Stimulated activated naive CD4-positive, alpha-beta T cell (primary cell): ENCODE data around the gene ACTN1.

Source experiments
- DNase-seq, 6 experiments: peaks; one replicate each; lab custom pipeline; 2025; lab: John Stamatoyannopoulos, UW

Gene ACTN1

DNA sequence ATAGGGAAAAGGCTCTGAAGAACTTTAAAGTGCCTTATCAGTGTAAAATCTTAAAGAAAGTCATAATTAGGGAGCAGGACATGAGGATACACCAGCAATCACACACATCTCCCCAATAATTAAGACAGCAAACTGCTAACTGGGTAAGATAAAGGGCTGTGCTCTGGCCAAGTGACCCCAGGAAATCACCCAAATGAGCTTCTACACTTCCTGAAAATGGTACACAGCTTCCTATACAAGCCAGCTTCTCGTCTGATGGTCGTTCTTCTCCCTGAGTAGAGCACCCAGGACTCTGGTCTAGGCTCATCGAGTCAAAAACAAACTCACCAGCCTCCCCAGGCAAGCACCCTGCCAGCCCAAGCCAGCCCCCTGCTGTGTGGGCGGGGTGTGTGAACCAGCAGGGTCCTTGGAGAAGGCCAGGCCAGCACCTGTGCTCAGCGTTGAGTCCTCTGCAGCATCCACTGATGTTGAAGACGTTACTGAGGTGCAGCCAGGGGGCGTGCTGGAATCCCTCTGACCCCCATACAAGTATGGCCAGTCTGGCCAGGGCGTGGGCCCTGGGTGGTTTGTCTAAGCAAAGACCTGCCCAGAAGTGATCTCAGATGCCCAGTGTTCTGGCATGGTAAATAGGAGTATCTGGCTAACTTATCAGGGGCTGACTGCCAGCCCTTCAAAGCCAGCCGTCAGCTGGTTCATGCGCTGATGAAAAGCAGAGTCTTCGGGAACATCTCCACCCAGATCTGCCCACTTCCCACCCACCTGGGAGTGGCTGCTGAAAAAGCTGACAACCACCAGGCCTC, 41.4 kb downstream of the ACTN1 start:
- DNase-seq: peak in 3 of 6 experiments; percentile 20 to 48 (median 35)

DNA sequence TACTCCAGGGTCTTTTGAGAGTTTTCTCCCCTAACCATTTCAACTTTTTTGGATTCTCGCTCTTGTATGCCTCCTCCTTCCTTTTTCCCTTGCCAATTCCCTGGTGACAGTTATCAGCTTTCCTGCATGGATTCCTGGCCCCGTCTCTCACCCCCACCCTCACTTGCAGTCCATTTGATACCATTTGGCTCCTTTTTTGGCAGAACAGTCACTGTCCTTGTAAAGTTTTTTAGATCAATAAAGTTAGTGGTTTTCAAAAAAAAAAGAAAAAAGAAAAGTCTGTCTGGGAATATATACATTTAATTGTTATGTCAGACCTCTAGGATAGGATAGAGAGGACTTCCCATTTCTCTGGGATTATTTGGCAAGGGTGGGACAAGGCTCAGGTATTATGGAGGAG, 42.1 kb downstream of the ACTN1 start:
- no peak for DNase-seq

DNA sequence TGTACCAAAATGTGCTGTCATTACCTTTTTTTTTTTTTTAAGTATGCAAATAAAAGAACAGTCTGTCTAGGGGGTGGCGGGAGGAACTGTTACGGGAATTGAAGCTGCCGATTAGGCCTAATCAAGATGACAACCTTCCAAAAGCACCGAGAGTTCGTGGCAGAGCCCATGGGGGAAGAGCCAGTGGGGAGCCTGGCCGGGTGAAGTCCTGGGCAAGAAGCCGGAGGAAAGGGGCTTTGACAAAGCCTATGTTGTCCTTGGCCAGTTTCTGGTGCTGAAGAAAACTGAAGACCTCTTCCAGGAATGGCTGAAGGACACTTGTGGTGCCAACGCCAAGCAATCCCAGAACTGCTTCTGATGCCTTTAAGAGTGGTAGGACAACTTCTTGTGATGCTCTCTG, 42.6 kb downstream of the ACTN1 start:
- DNase-seq: no peak

DNA sequence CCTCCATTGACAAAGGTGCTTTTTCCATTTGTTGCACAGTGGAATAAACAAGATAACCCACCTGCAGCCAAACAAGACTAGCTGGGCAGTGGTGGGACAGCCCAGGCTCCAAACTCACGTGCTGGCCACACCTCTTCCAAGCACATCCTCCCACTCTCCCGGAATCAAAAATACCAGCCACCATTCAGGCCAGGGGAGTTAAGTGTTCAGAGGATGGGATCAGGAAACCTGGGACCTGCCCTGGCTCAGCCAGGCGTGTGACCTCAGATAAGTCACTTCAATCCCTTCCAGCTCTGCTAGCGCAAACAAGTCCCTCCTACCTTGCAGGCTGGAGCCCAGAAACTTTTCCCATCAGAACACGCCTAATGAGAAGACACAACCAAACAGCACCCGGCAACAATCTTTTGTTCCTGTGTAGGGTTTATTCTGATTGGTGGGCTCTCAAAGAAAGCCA, 43.3 kb downstream of the ACTN1 start:
- DNase-seq: no peak

DNA sequence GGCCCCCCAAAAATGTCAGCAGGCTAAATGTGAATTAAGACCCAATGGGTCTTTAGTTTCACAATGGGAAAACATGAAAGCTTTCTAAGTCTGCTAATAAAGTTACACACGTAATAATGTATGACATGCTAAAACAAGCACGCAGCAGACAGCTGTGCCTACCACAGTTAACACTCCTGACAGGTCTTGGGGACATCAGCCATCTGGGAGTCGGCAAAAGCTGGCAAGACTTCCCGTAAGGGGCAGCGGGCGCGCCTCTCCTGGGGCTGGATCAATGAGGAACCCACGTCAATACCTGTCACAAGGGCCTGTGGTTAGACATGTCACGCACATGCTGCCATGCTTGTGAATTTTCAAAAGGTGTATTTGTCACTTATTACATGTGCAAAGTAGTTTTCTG, 45.0 kb downstream of the ACTN1 start:
- no peak for DNase-seq

DNA sequence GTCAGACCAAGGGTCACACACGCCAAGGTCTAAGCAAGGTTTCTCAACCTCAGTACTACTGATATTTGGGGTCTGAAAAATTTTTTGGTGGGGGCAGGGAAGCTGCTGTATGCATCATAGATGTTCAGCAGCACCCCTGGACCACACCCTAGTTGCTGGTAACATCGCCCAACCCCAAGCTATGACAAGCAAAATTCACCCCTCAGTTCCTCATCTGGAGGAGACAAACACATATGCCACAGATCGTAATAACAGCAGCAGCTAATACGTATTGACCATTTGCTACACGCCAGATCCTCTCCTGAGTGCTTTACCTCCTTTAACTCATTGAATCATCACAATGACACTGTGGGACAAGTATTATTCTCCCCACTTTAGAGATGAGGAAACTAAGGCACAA, 46.4 kb downstream of the ACTN1 start:
- peak in 1 of 6 experiments; percentile 6 for DNase-seq

DNA sequence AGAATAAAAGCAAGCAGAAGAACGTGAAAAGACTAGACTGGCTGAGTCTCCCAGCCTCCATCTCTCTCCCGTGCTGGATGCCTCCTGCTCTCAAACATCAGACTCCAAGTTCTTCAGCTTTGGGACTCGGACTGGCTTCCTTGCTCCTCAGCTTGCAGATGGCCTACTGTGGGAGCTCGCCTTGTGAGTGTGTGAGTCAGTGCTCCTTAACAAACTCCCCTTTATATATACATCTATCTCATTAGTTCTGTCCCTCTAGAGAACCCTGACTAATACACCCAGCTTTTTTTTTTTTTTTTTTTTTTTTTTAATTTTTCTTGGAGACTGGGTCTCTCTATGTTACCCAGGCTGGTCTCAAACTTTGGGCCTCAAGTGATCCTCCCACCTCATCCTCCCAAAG, 46.9 kb downstream of the ACTN1 start:
- no peak for DNase-seq

DNA sequence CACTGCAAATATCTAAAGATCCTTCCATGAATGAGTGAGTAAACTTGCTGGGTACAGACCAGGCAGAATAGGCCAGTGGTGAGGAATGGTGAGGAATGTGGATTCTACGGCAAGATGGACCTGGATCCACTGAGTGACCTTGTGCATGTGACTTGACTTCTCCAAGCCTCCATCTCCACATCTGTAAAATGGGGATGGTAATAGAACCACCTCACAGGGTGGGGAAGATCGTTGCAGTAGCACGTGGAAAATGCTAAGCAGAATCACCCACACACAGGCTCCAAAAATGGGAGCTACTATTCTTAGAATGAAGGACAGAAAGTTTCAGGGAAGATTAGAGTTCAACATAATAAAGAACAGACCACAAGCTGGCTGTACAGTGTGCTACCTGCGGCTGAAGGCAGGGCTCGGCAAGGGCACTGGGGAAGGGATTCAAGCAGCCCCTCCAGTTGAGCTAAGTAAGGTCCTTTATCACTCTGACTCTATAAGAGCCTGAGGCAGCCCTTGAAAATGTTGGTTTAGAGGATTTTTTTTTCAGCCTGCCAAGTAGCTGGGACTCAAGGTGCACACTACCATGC, 47.5 kb downstream of the ACTN1 start:
- DNase-seq: no peak

DNA sequence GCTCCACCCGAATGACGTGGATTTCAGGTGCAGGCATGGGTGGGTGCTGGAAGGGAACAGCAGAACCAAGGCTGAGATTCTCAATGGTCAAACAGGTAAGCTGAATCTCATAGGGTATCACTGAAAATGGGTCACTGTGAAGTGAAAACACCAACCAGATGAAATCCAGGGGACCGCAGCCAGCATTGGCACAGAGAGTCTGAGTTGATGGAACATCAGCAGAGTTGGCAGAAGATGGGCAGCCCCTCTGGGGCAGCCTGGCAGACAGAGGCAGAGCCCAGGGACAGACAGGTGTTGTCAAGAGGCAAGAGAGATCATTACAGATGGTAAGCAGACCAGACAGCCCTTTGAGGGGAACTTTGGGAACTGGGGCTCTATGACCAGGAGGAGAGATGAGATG, 48.0 kb downstream of the ACTN1 start:
- no peak for DNase-seq

DNA sequence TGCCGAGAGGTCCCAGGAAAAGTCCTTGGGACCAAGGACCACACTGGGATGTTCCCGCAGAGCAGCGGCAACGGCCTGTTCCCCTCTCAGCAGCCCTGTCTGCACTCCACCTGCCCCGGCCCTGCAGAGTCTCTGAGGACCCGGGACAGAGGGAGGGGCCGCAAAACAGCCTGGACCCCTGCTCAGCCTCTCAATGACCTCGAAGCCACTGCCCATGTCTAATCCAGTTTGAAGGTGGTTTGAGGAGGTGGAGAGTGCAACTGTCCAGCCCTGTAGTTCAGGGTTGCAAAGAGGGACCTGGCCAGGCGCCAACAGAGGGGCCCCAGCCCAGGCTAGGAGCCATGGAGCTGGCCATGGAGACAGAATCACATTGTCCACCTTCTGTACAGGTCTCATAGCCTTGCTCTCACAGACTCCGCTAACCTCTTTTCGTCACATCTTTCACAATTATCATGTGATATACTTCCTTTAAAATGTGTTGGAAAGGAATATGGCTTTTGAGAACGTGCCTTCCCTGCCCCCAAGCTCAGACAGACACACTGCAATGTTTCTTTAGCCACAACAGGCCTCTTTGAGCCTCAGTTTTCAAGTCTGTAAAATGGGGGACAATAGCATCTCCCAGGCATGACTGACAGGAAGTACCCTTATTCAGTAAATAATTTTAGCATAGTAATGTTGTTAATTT, 49.3 kb downstream of the ACTN1 start:
- no peak for DNase-seq

DNA sequence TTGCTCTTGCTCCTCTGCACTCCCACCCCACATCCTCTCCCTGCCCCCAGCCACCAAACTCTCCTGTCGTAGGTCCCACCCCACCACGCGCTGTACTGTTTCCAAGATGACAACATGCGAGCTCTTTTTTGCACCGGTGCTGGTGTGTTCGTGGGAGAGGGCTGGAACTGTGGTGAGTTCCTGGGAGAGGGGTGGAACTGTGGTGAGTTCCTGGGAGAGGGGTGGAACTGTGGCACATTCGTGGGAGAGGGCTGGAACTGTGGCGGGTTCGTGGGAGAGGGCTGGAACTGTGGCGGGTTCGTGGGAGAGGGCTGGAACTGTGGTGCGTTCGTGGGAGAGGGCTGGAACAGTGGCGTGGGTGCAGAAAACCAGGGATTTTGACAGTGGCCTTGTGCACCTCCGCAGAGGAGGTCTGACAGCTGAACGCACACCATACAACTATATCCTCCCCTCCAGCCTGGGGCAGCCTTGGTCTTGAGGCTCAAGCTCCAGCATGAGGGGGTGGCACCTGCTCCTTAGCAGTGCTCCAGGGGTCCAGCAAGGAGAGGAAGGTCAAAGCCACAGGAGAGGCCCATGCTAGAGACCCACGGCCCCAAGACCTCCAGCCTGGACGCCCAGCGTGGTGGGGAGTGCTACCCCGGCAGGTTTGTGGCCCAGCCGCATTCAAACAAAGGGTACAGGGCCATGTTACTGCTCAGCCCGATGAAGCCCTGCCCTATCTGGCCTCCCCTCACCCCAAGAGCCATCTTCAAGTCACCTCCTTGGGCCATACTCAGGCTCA, 50.1 kb downstream of the ACTN1 start:
- DNase-seq: no peak

DNA sequence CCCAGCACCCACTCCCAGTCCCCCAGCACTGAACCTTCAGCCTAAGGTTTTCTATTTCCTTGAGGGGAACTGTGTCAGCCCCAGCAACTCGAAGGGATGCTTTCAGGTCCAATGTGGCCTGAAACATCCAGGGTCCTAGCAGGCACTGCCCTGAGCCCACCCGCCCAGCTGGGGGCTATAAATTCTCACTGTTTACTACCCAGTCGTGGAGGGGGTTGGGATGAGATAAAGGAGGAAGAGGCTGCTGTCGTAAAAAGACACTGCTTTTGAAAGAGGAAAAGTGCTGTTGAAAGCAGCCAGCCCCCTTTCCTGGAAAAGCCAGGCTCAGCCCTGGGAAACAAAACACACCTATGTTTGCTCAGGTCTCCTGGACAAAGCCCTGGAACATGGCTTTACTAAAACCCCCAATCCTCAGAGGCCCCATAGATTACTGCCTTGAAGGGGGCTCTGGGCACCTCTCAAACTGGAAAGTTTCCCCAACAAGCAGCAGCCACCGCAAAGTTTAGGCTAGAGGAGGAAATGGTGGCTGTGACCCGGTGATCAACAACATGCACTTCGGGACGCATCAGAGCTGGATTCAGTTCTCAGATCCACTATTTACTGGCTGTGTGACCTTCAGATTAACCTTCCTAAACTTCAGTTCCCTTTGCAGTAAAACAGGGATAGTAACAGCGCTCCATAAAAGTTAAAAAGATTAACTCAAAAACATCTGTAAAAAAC, 51.0 kb downstream of the ACTN1 start:
- peak in 1 of 6 experiments; percentile 21 for DNase-seq

DNA sequence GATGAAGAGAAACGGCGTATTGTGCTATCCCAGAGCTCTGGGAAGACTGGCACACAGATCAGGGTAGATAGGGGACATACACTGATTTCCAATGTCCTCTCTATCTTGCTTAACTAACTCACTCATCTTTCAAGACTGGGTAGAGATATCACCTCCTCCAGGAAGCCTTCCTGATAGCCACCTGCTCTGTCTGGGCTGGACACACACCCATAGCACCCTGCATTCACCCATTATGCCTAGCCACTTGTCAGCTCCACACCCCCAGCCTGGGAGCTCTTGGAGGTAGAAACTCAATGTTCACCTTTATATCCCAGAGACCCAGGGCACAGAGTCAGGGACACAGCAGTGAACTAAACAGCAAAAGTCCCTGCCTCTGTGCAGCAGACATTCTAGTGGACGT, 52.0 kb downstream of the ACTN1 start:
- DNase-seq: no peak

DNA sequence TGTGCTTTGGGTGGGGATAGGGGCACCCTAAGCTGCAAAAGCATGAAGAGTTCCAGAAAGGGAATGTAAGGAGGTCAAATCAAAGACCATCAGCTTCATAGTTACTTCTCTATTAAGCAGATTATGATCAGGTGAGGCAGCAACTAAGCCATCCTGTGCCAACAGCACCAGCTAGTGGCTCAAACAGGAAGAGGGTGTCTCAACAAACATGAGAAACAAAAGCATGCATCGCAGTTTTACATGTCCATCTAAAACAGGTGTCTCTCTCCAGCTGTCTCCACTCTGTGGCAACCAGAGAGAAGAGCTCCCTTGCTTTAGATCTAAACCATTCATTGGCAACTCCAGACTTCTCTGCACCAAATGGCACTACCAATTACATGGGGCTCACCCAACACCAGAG, 52.9 kb downstream of the ACTN1 start:
- peak in 2 of 6 experiments; percentile 5 to 13 for DNase-seq

DNA sequence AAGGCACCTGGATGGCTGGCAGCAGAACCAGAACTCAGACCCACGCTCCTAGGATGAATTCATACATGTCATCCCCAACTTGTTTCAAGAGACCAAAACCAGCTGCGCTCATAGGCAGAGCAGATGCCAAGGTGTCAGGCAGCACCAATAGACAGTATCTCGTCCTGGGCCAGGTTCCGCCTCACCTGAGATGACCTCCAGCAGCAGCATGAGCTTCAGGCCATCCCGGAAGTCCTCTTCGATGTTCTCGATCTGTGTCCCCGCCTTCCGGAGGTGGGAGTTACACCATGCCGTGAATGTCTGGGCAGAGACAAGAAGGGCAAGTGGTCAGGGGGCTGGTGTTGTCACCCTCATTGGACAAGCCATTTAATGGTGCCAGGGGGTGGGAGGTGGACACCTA, 53.7 kb downstream of the ACTN1 start:
- DNase-seq: no peak

DNA sequence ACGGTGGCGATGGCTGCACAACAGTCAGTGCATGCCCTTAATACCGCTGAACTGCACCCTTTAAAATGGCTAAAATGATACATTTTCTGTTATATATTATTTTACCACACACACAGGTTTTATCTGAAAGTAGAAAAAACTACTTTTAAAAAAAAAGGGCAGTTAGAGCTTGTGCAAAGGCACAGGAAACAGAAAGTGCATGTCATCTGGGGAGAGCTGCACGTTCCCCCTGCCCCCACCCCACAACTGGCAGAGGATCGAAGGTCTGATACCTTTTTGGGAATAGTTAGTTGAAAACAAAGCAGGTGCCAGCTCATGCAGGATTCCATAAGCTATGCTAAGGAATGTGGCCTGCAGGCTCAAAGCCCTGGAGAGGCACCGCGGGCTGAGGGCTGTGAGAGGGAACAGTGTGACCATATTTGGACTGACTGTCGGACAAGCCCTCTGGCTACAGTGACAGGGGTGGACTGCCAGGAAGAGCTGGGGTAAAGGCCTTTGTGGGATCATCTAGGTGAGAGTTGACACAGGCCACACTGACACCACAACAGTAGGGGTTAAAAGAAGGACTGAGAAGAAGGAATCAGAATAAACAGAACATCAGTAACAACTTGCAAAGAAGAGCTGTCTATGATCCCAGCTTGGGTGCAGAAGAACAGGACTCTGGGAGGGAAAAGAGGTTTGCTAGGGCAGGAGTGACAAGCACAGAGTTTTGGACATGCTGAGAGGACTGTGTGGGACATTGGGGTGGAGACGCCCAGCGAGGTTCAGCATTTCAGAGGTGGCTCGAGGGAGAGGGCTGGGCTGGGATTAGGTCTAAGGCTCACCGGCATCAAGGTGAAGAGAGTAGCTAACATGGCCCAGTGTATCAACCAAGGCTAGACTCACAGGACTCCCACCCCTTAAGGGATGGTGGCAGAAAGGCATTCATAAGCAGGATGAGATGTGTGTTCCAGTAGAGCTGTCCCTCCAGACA, 54.6 kb downstream of the ACTN1 start:
- peak in 2 of 6 experiments; percentile 3 to 16 for DNase-seq

DNA sequence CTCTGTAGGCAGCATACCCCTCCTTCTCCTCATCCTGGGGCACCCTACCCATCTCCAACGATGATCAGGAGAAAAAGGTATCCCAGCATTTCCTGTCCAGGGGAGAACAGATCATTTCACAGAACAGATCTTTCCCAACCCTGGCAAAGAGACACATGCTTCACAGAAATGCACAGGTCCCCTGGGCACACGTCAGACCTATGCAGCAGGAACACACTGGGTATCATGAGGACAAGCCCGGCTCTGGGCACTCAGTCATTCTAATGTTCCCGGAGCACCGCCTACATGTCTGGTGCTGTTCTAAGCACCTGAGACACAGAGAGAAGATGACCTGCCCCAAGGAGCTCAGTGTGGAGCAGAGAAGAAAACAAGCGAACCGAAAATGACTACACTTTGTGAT, 56.2 kb downstream of the ACTN1 start:
- no peak for DNase-seq

DNA sequence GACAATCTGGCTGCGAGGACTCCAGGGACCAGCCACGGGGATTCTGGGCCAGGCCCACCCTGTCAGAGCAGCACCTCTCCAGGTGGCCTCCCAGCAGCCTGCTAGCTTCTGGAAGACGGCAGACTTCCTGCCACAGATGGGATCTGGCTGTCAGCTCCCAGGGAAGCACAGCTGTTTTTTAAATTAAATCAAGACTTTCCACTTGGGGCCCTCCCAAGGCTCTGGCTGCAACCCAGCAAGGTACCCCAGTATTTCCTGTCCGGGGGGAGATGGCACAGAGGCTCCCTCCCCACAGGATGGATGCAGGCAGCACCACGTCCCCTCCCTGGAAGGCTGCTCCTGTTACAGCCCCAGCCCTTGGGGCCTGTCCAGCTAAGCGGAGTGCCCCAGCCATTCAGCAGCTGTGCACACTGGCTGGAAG, 56.9 kb downstream of the ACTN1 start:
- no peak for DNase-seq

DNA sequence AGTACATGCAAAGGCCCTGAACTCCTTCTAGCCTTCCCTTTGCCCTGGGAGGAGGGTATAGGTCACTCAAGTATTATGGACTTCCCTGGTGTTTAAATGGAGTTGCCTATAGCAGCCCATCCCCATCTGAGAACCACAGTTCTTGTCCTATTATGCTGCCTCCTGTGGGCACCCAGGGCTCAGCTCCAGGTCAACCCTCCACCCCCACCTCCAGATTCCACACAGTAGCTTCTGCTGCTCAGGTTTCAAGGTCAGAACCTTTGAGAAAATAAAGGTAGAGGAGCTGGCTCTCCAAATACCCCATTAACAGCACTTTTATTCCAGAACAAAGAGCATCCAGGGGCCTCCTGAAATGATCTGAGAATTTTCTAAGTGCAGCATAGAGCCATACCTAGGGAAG, 57.4 kb downstream of the ACTN1 start:
- no peak for DNase-seq

DNA sequence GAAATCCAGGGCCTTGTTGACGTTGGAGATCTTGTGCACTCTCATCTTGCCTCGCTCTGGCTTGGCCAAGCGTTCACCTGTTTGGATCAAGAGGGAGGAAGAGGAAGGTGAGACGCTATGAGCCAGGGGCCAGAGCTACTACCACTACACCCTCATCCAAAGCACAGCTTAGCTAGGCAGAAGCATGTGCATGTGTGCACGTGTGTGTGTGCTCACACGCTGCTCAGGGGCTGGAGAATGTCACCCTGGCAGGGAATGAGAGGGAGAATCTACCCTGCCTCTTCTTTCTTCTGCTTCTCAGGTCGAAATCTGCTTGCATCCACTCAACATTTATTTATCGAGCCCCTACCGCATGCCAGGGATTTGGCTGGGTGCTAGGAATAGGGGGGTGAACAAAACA, 58.1 kb downstream of the ACTN1 start:
- no peak for DNase-seq
